Measurements from ENCODE around the gene HSCB.
"Not testable (repeated sequence)": the region's sequence is repeated elsewhere in the genome, so short reads cannot be mapped to it uniquely, and the experiment has no call there.

The HSCB gene

DNA sequence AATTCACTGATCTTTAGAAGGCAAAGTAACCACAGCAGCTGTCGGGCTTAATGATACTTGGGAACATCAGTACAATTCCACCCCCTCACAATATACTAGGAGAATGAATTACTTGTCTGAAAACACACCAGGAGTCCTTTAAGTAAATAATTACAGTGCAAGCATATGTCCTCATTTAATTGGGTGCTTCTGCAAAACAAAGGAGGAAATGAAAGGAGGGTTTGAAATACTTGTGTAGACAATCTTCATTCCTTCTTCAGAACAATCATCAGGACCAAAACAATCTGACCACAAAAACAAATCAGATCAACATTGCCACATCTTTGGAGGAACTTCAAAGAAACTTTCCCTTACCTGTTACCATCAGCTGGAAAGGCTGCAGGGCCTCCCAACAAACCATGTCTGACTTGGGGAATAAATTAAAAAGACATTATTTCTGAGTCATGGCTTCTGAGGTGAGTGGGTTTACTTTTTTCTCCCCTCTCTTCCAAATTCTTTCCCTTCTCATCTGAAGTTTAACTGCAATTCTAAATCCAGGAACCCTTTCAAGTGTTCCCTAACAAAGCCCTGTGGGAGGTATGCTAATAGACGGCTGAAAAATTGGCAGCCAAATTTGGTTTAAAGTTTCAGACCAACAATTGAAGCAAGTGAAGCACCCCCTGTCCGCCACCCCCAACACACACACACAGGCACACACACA lies 18.2 kb downstream of the HSCB start:
- Histone ChIP-seq H3K4me3 (no peak overlapping the region), H3K9me3 (ENCODE audit: low read depth, low read length) (no peaks in the 10 kb centered on the region), H3K36me3 (ENCODE audit: insufficient read depth, low read length) (no peaks in the 10 kb centered on the region), H3K27ac (peak overlapping the region; percentile 52; the same call in 1 of the 2 replicates), H3K9ac (ENCODE audit: insufficient read length) (no peak overlapping the region)
- DNase-seq (ENCODE audit: low read depth, low spot score): no peak
- no peak for TF ChIP-seq FOXP2 (optimal IDR thresholded peaks at IDR 0.05; ENCODE audit: control extremely low read depth, extremely low read length, insufficient read depth)
- TF ChIP-seq EZH2 (IDR thresholded peaks at IDR 0.05): no peak
- TF ChIP-seq POLR2AphosphoS5 (IDR thresholded peaks at IDR 0.05; ENCODE audit: borderline replicate concordance, low read depth, low read length): no peak

DNA sequence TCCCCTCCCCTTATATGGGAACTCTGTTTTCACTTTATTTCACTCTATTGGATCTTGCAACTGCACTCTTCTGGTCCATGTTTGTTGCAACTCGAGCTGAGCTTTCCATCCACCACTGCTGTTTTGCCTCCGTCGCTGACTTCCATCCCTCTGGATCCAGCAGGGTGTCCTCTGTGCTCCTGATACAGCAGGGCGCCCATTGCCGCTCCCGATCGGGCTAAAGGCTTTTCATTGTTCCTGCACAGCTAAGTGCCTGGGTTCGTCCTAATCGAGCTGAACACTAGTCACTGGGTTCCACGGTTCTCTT lies 19.6 kb downstream of the HSCB start:
- TF ChIP-seq POLR2AphosphoS5 (IDR thresholded peaks at IDR 0.05; ENCODE audit: borderline replicate concordance, low read depth, low read length) (no peak), FOXP2 (optimal IDR thresholded peaks at IDR 0.05; ENCODE audit: control extremely low read depth, extremely low read length, insufficient read depth) (no peak), EZH2 (IDR thresholded peaks at IDR 0.05) (no peak)
- no peak overlapping the region for H3K27ac ChIP-seq
- H3K9me3 ChIP-seq (ENCODE audit: low read depth, low read length): no peaks in the 10 kb centered on the region
- no peak overlapping the region for H3K4me3 ChIP-seq
- no peaks in the 10 kb centered on the region for H3K36me3 ChIP-seq (ENCODE audit: insufficient read depth, low read length)
- no peak overlapping the region for H3K9ac ChIP-seq (ENCODE audit: insufficient read length)
- no peak for DNase-seq (ENCODE audit: low read depth, low spot score)

DNA sequence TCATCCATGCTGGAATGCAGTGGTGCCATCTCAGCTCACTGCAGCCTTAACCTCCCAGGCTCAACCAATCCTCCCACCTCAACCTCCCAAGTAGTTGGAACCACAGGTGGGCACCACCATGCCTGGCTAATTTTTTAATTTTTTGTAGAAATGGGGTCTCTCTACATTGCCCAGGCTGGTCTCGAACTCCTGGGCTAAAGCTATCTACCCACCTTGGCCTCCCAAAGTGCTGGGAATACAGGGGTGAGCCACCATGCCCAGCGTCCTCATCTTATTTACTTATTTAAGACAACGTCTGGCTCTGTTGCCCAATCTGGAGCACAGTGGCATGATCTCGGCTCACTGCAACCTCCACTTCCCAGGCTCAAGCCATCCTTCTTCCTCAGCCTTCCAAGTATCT lies 20.2 kb downstream of the HSCB start:
- not testable (repeated sequence) for DNase-seq (ENCODE audit: low read depth, low spot score); H3K36me3 ChIP-seq (ENCODE audit: insufficient read depth, low read length); H3K9ac ChIP-seq (ENCODE audit: insufficient read length); H3K4me3 ChIP-seq; H3K27ac ChIP-seq; H3K9me3 ChIP-seq (ENCODE audit: low read depth, low read length)

DNA sequence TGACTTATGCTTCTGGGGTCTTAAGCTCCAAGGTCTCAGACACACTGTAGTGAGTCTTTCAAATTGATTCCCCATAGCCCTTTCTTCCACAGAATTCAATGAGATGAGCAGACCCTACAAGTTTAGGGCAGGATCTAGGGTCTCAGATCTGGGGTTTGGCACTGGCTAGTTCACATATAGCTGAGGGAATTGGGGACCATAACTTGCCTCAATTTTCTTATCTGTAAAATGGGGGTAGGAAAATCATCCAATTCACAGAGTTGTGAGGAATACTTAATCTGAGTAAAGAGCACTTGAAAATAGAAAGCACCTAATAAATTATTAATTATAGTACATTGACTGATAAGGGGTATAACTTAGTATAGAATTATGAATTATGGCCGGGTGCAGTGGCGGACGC lies 24.8 kb downstream of the HSCB start:
- H3K36me3 ChIP-seq (ENCODE audit: insufficient read depth, low read length): no peaks in the 10 kb centered on the region
- H3K9me3 ChIP-seq (ENCODE audit: low read depth, low read length): no peaks in the 10 kb centered on the region
- no peak overlapping the region for H3K9ac ChIP-seq (ENCODE audit: insufficient read length)
- H3K4me3 ChIP-seq: no peak overlapping the region
- no peak for TF ChIP-seq EZH2 (IDR thresholded peaks at IDR 0.05)
- TF ChIP-seq POLR2AphosphoS5 (IDR thresholded peaks at IDR 0.05; ENCODE audit: borderline replicate concordance, low read depth, low read length): no peak
- TF ChIP-seq FOXP2 (optimal IDR thresholded peaks at IDR 0.05; ENCODE audit: control extremely low read depth, extremely low read length, insufficient read depth): no peak
- no peak overlapping the region for H3K27ac ChIP-seq
- no peak for DNase-seq (ENCODE audit: low read depth, low spot score)

DNA sequence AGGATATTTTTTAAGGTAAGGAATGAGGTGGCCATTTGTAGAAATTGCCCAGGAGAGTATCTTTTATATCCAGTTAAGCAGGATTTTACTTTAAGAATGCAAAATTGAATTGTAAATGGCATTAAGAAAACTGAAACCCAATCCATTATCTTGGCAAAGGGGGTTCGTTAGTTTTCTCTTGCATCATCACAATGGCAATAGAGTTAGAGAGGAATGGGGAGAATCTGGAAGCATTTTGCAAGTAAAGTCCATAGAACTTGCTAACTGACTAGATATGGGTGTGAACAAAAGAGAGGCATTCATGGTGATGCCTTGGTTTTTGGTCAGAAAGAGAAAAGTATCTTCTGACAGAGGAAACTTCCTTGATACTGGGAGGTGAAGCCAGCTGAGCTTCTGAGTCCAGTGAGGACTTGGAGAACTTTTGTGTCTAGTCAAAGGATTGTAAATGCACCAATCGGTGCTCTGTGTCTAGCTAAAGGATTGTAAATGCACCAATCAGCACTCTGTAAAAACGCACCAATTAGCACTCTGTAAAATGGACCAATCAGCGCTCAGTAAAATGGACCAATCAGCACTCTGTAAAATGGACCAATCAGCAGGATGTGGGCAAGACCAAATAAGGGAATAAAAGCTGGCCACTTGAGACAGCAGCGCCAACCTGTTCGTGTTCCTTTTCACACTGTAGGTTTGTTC lies 27.0 kb downstream of the HSCB start:
- Histone ChIP-seq H3K36me3 (ENCODE audit: insufficient read depth, low read length) (no peaks in the 10 kb centered on the region), H3K9ac (ENCODE audit: insufficient read length) (no peak overlapping the region), H3K27ac (no peak overlapping the region), H3K9me3 (ENCODE audit: low read depth, low read length) (no peaks in the 10 kb centered on the region), H3K4me3 (no peak overlapping the region)
- no peak for TF ChIP-seq POLR2AphosphoS5 (IDR thresholded peaks at IDR 0.05; ENCODE audit: borderline replicate concordance, low read depth, low read length)
- TF ChIP-seq EZH2 (IDR thresholded peaks at IDR 0.05): no peak
- no peak for TF ChIP-seq FOXP2 (optimal IDR thresholded peaks at IDR 0.05; ENCODE audit: control extremely low read depth, extremely low read length, insufficient read depth)
- DNase-seq (ENCODE audit: low read depth, low spot score): no peak

DNA sequence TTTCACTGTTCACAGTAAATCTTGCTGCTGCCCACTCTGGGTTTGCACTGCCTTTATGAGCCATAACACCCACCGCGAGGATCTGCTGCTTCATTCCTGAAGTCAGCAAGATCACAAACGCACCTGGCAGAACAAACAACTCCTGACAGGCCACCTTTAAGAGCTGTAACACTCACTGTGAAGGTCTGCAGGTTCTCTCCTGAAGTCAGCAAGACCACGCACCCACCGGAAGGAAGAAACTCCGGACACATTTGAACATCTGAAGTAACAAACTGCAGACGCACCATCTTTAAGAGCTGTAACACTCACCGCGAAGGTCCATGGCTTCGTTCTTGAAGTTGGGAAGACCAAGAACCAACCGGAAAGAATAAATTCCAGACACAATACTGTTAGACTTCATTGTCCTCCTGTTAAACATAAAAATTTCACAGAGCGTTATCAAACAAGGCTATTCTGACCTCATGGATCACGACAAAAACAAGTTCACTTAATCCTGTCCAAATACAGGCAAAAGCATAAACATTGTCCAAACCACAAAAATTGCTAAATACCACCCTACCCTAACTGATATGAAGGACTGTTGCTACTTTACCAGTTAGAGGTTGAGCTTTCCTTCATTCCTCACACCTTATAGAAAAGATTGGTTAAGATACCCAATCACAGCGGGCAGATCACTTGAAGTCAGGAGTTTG lies 27.7 kb downstream of the HSCB start:
- no peak for TF ChIP-seq POLR2AphosphoS5 (IDR thresholded peaks at IDR 0.05; ENCODE audit: borderline replicate concordance, low read depth, low read length)
- TF ChIP-seq FOXP2 (optimal IDR thresholded peaks at IDR 0.05; ENCODE audit: control extremely low read depth, extremely low read length, insufficient read depth): no peak
- no peak for TF ChIP-seq EZH2 (IDR thresholded peaks at IDR 0.05)
- H3K36me3 ChIP-seq (ENCODE audit: insufficient read depth, low read length): peaks cover 4% of the 10 kb centered on the region
- no peak overlapping the region for H3K9ac ChIP-seq (ENCODE audit: insufficient read length)
- no peak overlapping the region for H3K27ac ChIP-seq
- no peaks in the 10 kb centered on the region for H3K9me3 ChIP-seq (ENCODE audit: low read depth, low read length)
- DNase-seq (ENCODE audit: low read depth, low spot score): no peak
- H3K4me3 ChIP-seq: no peak overlapping the region

DNA sequence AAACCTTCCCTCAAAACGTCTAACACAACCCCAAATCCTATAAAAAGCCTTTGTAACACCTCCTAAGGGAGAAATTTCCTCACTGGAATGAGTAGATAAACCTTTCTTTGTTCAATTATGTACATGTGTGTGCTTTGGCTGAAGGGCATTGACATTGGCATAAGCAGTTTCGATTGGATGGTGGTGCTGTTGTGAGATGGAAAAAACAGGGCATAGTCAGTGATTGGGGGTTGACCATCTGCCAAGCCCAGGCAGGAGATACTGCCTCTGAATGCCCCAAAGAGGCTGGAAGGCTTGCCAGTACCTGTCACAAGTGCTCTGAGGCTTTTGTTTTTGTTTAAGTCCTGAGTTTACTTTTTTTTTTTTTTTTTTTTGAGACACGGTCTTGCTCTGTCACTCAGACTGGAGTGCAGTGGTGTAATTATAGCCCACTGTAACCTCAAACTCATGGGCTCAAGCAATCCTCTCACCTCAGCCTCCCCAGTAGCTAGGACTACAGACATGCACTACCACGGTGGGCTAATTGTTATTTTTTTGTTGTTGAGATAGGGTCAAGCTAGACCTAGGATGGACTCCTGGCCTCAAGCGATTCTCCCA lies 29.5 kb downstream of the HSCB start:
- TF ChIP-seq FOXP2 (optimal IDR thresholded peaks at IDR 0.05; ENCODE audit: control extremely low read depth, extremely low read length, insufficient read depth): no peak
- no peak for TF ChIP-seq POLR2AphosphoS5 (IDR thresholded peaks at IDR 0.05; ENCODE audit: borderline replicate concordance, low read depth, low read length)
- TF ChIP-seq EZH2 (IDR thresholded peaks at IDR 0.05): no peak
- no peaks in the 10 kb centered on the region for H3K9me3 ChIP-seq (ENCODE audit: low read depth, low read length)
- no peak overlapping the region for H3K4me3 ChIP-seq
- no peak overlapping the region for H3K9ac ChIP-seq (ENCODE audit: insufficient read length)
- DNase-seq (ENCODE audit: low read depth, low spot score): no peak
- peaks cover 21% of the 10 kb centered on the region for H3K36me3 ChIP-seq (ENCODE audit: insufficient read depth, low read length)
- no peak overlapping the region for H3K27ac ChIP-seq

DNA sequence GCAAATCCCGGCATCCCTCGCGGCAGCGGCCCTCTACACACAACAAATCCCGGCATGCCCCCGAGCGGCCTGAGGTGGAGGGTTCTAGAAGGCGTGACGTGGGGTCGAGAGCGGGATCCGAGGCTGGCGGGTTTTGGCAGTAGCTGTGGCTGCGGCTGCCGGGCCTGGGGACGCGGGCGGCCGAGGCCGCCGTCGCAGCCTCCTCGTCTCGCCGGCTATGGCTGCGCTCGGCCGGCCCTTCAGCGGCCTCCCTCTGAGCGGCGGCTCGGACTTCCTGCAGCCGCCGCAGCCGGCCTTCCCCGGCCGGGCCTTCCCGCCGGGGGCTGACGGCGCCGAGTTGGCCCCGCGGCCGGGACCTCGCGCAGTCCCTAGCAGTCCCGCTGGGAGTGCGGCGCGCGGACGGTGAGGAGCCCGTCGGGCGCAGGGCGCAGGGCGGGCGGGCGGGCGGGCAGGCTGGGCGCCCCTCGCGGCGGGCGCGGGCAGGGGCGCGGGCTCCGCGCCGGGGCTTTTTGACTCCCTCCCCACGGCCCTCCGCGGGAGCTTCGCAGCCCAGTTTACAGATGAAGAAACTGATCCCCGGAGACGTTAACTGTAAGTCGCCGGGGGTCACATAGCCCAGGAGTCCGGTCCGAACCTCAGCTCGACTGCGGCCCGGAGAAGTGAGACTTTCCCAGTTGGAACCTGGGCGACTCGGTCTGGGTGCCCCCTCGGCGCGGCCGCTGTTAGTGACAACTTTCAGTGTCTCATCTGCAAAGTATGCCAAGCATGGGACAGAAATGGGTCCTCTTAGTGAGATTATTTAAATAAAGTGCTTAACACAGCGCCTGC lies 31.0 kb downstream of the HSCB start, which contains the start of gene CCDC117:
Gene CCDC117, plus strand, starts transcription at position 63 of the 828 bp plus-strand sequence. Its CDS starts 155 bp downstream, at position 218.
- DNase-seq (ENCODE audit: low read depth, low spot score): peak; percentile 83
- no peaks in the 10 kb centered on the region for H3K9me3 ChIP-seq (ENCODE audit: low read depth, low read length)
- TF ChIP-seq POLR2AphosphoS5 (IDR thresholded peaks at IDR 0.05; ENCODE audit: borderline replicate concordance, low read depth, low read length) (peak; percentile 93), EZH2 (IDR thresholded peaks at IDR 0.05) (no peak)
- peaks cover 31% of the 10 kb centered on the region for H3K36me3 ChIP-seq (ENCODE audit: insufficient read depth, low read length)
- H3K27ac ChIP-seq: peak within 1 kb of the TSS; percentile 70
- H3K9ac ChIP-seq (ENCODE audit: insufficient read length): peak within 1 kb of the TSS; percentile 96
- H3K4me3 ChIP-seq: peak within 1 kb of the TSS; percentile 92
